Activated CD8-positive, alpha-beta memory T cell treated with anti-CD3 and anti-CD28 coated beads for 36 hours (primary cell): ENCODE data around the gene SLC35B2. TPM values are rescaled to one million over a fixed set of nuclear protein-coding genes. Genes with fewer than 3 reads are reported as not detected.

Experiments used
- CTCF ChIA-PET: fragments of 350-600 bp; sonication (Branson Sonifier 250); formaldehyde crosslinking; loops from one replicate; lab custom pipeline; 2021; ENCODE audit warnings: antibody characterized with exemption; lab: Charles Lee
- POLR2A ChIA-PET: fragments of 350-600 bp; sonication (Branson Sonifier 250); formaldehyde crosslinking; loops from one replicate; lab custom pipeline; 2021; ENCODE audit warnings: antibody characterized with exemption; lab: Charles Lee
- total RNA-seq, 2 experiments: library from RNA; stranded (reverse); gene quantifications; one replicate each; pipeline ENCODE4 v1.2.3, GENCODE V29; 2021

Gene SLC35B2, protein sequence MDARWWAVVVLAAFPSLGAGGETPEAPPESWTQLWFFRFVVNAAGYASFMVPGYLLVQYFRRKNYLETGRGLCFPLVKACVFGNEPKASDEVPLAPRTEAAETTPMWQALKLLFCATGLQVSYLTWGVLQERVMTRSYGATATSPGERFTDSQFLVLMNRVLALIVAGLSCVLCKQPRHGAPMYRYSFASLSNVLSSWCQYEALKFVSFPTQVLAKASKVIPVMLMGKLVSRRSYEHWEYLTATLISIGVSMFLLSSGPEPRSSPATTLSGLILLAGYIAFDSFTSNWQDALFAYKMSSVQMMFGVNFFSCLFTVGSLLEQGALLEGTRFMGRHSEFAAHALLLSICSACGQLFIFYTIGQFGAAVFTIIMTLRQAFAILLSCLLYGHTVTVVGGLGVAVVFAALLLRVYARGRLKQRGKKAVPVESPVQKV
- total RNA-seq: 10 to 100 TPM; 32.5 to 32.6 TPM

DNA sequence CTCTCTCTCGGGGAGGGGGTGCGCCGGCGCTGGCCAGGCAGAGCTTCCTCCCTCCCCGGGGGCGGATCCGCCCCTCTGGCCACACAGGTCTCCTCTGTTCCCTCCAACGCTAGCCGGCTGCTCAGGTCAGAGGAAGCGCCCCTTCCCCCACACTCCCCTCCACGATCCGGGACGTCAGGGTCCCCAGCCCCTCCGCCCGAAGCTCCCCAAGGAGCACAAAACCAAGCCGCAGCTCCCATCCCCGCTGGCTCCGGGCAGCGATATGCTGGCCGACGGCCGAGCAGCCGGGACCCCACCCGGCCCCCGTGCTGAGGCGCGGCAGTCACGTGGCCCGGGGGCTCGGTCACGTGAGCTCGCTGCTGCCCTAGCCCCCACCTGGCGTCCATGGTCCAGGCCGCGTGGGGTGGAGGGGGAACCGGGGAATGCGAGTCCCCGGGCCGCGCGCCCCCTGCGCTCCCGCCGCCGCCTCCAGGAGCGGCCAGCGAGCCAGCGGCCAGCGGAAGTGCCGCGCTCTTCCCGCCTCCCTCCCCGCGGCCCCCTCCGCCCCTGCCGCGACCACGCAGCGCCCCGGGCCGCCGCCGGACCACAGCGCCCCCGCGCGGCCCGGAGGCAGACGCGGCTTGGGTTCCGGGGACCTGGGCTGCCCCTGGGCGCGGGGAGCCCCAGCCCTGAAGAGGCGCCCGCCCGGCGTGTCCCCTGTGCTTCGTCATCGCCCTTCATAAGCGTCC lies at the start of gene SLC35B2:
SLC35B2 (minus strand) TSS at position 504 of the 728 bp plus-strand sequence; CDS start at position 386, 118 bp downstream.
- POLR2A ChIA-PET: interaction anchor here (1.1 to 3.7 kb wide), 2 partner anchors 10 to 14 kb away, joined by 4 to 92 read pairs; partner anchors contain the start of gene HSP90AB1
- CTCF ChIA-PET: interaction anchor here (0.7 to 2.3 kb wide), 12 partner anchors 10 to 106 kb away, joined by 3 to 22 read pairs (median 6); partner anchors contain the start of genes AARS2, HSP90AB1 and SLC29A1

DNA sequence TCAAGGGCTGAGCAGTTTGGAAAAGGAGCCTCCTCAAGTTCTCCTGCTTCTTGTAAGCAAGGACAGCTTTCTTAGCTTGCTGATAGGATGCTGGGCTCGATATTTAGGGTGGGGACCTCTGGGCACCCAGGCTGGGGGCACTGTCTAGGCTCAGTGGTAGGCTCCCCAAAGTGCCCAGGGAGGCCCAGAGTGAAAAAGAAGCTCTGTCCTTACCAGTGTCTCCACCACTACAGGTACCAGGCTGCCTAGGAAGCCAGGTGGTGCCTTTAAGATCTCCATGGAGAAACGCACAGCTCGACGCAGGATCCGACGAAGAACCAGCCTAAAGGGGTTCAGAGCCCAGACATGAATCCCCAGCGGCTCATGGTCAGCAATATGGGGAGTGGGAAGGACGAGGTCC lies 49.4 kb upstream of the SLC35B2 start:
- ChIA-PET CTCF (interaction anchor here (4.2 kb wide), 1 partner anchor 38 kb away, joined by 18 read pairs; no protein-coding TSS in a partner anchor), POLR2A (no interaction called here)

DNA sequence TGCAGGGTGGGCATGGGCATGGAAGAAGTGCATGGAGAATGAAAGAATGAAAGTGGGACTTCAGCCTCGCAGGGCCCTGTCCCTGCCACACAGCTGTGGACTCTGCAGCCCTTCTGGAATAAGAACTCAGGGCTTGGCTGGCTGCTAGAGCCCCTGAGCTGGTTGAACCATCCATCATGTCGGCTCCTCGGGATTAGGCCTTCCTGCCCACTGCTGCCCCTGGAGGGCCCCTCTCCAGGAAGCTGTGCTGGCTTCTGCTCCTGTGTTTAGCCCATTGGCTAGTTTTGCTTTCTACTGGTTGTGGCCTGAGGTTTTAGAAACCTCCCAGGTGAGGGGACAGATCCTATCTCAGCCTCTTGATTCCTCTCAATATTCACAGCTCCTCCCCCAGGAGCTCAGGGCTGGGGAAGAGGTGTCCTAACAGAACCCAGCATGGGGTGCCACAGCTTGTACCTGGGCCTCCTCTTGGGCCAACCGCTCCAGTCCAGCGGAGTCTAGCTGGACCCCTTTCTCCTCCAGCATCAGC lies 47.9 kb upstream of the SLC35B2 start:
- CTCF ChIA-PET: interaction anchor here (0.8 to 4.2 kb wide), 12 partner anchors 8 to 138 kb away, joined by 3 to 18 read pairs (median 4); partner anchors contain the start of genes AARS2 and TMEM151B
- POLR2A ChIA-PET: interaction anchor here (0.7 kb wide), 2 partner anchors 36 to 81 kb away, joined by 3 read pairs; no protein-coding TSS in a partner anchor

DNA sequence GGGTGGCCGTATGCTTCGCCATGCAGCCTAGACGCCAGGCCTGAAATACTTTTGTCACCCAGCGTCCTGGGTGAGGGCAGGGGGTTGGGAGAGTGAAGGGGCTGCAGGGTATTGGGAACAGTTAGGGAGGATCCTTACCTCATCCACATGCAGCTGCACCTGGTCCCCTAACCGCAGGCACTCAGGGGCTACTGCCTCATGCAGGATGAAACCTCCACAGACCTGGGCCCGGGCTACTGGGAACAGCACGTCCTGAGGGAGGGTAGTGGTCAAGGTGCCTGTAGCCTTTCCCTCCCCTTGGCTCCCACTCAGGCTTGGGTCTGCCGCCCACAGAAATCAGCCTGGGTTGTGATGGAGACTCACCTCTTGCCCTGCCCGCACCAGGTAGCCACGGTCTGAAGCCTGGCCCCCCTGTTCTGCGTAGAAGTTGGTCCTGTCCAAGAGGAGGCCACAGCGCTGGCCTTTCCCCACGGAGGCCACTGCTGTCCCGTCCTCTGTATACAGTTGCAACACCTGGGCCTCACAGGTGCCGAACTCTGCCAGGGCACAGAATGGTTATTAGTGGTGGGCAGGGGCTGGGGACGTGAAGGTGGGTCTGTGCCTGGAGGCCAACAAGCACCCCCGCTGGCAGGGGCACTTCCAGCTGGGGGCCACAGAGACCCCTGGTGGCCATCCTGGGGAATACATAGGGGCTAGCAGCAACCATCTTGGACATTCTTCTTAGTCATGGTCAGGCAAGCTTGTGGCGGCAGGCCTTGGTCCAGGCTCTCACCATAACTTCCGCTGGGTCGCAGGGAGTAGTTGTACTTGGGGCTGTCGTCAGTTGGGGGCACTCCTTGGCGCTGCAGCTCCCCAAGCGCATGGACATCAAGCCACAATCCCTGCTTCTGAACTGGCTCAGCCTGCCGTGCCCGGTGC lies 47.2 kb upstream of the SLC35B2 start:
- POLR2A ChIA-PET: interaction anchor here (0.7 kb wide), 1 partner anchor 81 kb away, joined by 3 read pairs; no protein-coding TSS in a partner anchor
- CTCF ChIA-PET: interaction anchor here (0.6 to 4.2 kb wide), 14 partner anchors 9 to 603 kb away, joined by 3 to 18 read pairs (median 4); partner anchors contain the start of genes AARS2 and TMEM151B

DNA sequence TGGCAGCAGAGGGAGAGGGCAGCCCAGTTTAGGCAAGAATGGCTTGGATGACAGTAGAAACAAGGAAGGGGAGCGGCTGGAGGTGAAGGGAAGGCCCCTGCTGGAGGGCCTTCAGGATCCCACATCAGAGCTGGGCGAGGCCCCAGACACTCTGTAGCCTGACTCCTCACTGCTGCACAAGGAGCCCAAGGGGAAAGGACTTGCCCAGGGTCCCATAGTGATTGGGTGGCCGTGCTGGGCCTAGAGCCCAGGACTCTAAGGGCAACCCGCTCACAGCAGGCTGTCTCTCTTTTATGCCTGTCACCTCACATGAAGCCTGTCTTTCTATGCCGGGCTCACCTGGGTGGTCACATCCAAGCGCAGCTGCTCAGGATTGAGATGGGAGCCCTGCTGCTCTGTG lies 46.5 kb upstream of the SLC35B2 start:
- POLR2A ChIA-PET: no interaction called here
- CTCF ChIA-PET: interaction anchor here (0.6 to 4.2 kb wide), 5 partner anchors 9 to 602 kb away, joined by 3 to 18 read pairs (median 3); partner anchors contain the start of gene AARS2

DNA sequence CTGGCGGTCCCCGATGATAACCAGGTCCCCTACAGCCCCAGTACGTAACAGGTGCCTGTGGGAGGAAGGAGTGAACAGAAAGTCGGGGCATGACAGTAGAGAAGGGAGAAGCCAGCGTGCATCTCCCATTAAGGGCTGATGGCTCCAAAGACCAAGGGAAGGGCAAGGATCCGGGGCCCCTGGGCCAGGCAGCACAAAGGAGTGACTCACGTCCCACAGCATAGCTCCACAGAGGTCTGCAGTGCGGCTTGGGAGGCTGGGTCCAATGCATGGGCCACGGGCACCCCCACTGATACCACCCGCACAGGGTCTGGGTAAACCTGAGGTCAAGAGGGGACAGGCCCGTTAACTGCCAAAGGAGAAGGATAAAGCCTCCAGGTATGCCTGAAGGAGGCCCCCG lies 45.5 kb upstream of the SLC35B2 start:
- ChIA-PET POLR2A (no interaction called here), CTCF (interaction anchor here (1.3 to 4.2 kb wide), 2 partner anchors 8 to 35 kb away, joined by 3 to 18 read pairs; no protein-coding TSS in a partner anchor)

DNA sequence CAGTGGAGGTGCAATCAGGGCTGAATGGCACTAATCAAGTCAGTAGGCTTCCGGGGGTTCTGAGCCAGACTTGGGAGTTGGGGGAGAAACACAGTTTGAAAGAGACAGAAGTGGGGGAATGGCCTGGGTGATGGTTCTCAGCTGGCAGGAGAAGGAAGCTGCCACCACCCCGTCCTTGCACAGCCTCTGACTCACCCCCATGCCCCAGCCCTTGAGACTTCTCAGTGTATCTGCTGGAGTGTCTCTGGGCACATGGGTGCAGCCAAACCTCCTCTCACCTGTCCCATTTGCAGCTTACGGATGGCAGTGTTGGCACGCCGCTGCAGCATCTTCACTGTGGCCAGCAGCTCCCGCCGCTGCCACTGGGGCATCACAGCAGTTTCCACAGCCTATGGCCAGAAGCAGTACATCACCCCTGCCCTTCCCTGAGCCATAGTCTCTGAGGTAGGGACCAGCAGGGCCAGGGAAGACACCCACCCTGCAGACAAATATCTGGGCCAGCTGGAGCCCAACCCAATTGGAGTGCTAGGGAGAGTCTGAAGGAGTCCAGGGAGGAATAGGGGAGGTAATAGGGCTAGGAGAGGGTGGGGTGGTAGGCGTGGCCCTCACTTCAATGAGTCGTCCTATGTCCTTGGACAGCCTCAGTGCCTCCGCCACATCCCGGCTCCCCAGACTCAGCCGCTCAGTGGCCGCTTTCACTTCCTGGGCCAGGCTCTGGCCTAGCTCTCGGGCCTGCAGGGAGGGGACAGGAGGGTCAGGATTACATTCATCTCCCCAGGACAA lies 44.6 kb upstream of the SLC35B2 start:
- POLR2A ChIA-PET: no interaction called here
- CTCF ChIA-PET: interaction anchor here (2.4 kb wide), 1 partner anchor 34 kb away, joined by 12 read pairs; no protein-coding TSS in a partner anchor

DNA sequence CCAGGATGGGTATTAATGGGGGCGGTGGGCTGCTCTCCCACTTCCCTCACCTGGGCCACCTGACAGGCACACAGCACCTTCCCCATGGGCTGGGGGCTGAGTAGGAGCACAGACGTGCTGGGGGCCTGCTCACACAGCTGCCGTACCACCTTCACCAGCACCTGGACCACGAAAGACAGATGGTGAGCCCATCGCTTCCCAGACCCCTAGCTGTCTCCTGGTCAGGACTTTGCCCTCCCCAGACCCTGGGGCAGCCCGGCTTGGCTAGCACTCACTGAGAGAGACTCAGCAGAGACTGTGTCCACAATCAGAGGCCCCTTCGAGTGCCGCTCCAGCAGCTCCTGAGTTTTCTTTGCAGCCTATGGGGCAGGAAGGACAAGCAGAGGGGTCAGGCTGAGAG lies 43.8 kb upstream of the SLC35B2 start:
- ChIA-PET POLR2A (no interaction called here), CTCF (interaction anchor here (2.4 kb wide), 1 partner anchor 33 kb away, joined by 12 read pairs; no protein-coding TSS in a partner anchor)

DNA sequence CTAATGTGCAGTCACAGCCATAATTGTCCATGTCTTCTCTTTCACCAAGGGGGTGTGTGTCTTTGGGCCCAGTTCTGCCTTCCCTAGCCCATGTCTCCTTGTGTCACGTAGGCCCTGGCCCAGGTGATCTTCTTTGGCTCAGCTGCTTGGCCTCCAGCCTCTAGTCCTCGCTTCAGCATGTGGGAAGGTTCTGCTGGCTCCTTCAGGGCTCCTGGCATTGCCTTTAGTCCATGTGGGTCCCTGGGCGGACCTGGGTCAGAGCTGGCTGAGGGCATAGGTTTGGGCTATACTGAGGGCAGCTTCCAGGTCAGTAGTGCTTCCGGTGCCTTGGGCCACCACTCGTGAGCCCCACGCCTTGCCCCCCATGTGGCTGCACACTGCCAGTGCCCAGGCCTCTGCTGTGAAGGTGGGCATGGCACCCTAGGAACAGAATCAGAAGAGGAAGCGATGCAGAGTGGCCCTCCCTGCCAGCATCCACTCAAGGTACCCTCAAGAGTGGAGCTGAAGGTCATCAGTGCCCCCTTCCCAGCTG lies 43.0 kb upstream of the SLC35B2 start:
- POLR2A ChIA-PET: no interaction called here
- CTCF ChIA-PET: interaction anchor here (2.4 kb wide), 1 partner anchor 32 kb away, joined by 12 read pairs; no protein-coding TSS in a partner anchor

DNA sequence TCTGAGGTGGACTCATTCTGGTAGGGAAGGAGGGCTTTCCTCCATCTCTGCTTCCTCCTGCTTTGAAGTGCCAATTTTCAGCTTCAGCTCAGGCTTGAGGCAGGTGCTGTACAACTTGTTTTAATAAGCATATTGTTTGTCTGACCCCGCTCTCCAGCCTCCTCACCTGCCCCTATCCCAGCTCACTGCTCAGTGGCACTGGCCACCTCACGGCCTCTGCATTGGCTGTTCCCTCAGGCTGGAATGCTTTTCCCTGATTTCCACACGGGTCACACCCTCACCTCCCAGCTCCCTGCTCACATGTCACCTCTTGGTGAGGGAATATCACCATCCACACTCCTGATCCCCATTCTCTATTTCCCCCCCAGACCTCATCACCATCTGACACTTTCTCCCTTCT lies 41.5 kb upstream of the SLC35B2 start:
- CTCF ChIA-PET: interaction anchor here (0.7 to 2.6 kb wide), 2 partner anchors 11 to 295 kb away, joined by 3 to 8 read pairs; no protein-coding TSS in a partner anchor
- POLR2A ChIA-PET: interaction anchor here (0.6 to 1.5 kb wide), 2 partner anchors 11 to 40 kb away, joined by 3 to 4 read pairs; no protein-coding TSS in a partner anchor

DNA sequence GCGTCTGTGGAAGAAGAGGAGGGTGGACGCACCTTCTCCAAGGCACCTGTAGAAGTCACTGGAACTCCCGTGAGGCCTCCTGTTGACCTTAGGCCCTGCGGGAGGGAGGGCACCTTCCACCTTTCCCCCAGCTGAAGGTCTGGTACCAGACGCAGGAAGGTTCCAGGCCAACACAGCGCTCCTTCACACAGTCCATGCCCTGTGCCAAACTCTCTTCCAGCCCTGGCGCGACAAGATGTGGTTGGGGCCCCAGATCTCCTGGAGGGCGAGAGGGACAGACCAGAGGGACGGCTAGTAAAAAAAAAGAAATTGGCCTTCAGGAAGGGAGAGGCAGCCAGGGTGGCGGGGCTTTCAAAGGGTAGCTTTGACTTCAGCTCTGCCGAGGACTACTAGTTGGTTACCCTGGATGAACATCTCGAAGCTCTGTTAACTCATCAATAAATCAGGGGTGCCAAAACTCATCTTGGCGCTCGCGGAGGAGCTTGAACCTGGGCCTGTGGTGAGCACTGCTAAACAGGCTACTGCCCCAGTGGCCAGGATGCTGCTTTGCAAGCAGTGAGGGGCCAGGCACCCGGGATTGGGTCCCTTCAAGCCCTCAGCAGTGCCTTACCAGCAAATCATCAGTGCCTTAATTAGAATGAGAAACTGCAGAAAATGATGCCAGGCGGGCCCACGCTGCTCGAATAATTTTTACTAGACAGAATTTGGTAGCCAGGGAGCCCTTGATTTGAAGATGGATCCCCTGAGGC lies 40.9 kb upstream of the SLC35B2 start:
- POLR2A ChIA-PET: interaction anchor here (1.5 kb wide), 1 partner anchor 11 kb away, joined by 4 read pairs; no protein-coding TSS in a partner anchor
- CTCF ChIA-PET: interaction anchor here (0.6 to 2.6 kb wide), 4 partner anchors 11 to 73 kb away, joined by 3 to 8 read pairs (median 4); partner anchors contain the start of gene AARS2

DNA sequence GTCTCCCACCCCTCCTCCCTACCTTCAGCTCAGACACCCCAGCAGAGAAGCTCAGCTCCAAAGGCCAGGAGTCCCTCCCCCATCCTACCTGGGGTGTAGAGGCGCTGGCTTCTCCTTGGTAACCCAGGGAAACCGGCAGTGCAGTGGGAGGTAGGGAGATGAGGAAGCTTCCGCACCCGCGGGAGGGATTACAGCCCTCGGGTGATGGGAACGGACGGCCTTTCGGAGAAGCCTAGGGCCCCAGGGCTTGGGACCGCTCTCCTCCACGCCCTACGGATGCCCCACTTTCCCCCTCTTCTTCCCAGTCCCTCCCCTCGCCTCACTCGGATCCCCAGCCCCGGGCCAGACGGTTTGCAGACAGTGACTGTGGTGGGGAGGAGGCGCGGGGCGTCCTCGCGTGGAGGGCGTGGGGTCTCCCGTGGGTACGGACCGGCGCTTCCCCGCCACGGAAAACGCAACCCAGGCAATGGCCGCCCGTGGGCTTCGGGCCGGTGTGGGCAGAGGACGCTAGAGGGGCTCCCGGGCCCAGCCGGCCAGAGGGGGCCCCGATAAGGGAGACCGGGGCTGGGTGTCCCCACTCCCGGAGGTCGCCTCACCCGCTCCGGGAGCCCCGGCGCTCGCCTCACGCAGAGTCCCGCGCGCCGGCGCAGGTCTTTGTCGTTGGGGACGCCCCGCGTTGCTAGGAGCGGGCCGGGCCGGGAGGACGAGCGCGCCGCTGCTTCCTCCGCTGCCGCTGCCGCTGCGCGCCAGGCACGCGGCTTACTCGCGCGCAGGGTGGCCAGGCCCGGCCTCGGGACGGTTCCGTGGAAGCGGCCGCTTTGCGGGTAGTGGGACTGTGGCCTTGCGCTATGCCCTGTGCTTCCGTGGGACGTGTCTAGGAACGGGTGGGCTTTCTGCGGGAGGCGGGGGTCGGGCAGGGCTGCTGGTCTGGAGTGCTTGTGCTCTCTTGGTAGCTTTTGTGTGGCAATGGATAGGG lies 40.0 kb upstream of the SLC35B2 start:
- CTCF ChIA-PET: interaction anchor here (0.6 to 2.6 kb wide), 5 partner anchors 12 to 74 kb away, joined by 3 to 8 read pairs (median 4); partner anchors contain the start of gene AARS2
- POLR2A ChIA-PET: interaction anchor here (1.5 kb wide), 1 partner anchor 12 kb away, joined by 4 read pairs; no protein-coding TSS in a partner anchor

DNA sequence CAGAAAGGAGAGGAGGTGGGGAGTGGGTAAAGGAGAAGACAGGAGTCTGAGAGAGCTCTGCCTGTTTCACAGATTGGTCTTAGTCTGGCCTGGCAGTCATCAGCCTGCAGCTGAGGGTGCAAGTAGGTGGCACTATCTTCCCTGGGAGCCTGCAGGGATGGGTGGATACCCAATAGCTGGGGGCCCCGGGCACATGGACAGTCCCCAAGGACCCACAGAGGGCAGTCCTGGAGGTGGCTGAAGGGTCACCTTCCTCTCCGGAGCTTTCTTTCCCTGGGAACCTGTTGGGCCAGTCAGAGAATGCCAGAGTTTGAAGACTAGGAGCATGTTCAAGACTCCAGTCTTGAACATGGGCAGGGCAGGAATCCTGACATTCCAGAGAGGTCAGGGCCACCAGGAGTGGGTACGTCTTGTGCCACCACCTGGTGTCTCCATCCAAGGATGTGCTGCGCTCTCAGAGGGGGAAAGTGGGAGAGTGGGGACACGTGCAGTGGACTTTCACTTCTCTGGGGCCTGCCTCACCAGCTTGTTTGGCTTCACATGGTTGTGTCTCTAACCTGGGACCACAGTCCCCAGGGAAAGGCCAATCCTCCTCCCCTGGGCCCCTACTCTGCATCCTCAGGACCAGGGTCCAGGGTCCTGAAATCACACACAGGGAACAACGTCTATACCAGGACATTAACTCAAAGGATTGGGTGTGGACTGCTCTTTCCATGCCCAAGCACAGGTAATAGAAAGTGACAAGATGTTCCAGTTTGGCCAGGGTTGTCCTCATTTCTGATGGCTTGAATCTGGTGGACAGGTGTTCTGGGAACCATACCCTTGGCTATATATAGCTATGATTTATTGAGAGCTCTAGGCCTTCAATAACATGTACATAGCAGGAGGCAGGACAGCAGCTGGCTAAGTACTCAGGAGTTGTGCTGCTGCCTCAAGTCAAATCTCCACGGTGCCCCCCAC lies 37.8 kb upstream of the SLC35B2 start:
- POLR2A ChIA-PET: interaction anchor here (0.7 kb wide), 1 partner anchor 170 kb away, joined by 9 read pairs; no protein-coding TSS in a partner anchor
- CTCF ChIA-PET: interaction anchor here (0.9 to 2.0 kb wide), 4 partner anchors 8 to 27 kb away, joined by 3 to 8 read pairs (median 5); partner anchors contain the start of gene AARS2
